ENCODE data around the gene PHC3.

GRCh38 chr3:170057550-170057949 lies 124.0 kb downstream of the PHC3 start:
- no peak for TF ChIP-seq CTCF (IDR thresholded peaks at IDR 0.05)
- TF ChIP-seq ZFX (IDR thresholded peaks at IDR 0.05; ENCODE audit: borderline replicate concordance), result no peak
